Esophagus squamous epithelium (tissue), 4 donors: ENCODE measurements around the gene RBM19.

Experiments used
- CTCF ChIP-seq, 6 experiments: fragments of 450-650 bp in 4 of 6; fragments of 200-600 bp in 2 of 6; sonication (generic) in 2 of 6; IDR thresholded peaks; one replicate each; pipeline ENCODE4 v1.5.1; 2016 to 2019; ENCODE audit warnings: antibody characterized with exemption in 6 of 6, mild to moderate bottlenecking in 4 of 6, moderate library complexity in 4 of 6
- POLR2A ChIP-seq, 4 donors: fragments of 450-650 bp; IDR thresholded peaks; one replicate each; pipeline ENCODE4 v1.6.1; 2017; ENCODE audit warnings: antibody characterized with exemption in 4 of 4, mild to moderate bottlenecking in 4 of 4, moderate library complexity in 3 of 4

- TF ChIP-seq POLR2A (IDR thresholded peaks at IDR 0.05) (no peak), CTCF (IDR thresholded peaks at IDR 0.05) (no peak)
Observed at GRCh38 chr12:113797535-113797868, 168.6 kb downstream of the RBM19 start.
